ENCODE results near the gene IFNA4.

GRCh38 chr9:21155501-21155900, 31.9 kb downstream of the IFNA4 start:
- TF ChIP-seq CTCF (IDR thresholded peaks at IDR 0.05 in 8 of 11, conservative IDR thresholded peaks at IDR 0.05 in 3 of 11): no peak
- TF ChIP-seq POLR2A (IDR thresholded peaks at IDR 0.05): no peak
